Measurements from ENCODE around the gene SLC6A16.

The SLC6A16 gene

GRCh38 chr19:49357186-49357585 is 32.2 kb upstream of the SLC6A16 start:
- TF ChIP-seq ZNF274 (IDR thresholded peaks at IDR 0.05; ENCODE audit: low read depth, low read length) = no peak

DNA sequence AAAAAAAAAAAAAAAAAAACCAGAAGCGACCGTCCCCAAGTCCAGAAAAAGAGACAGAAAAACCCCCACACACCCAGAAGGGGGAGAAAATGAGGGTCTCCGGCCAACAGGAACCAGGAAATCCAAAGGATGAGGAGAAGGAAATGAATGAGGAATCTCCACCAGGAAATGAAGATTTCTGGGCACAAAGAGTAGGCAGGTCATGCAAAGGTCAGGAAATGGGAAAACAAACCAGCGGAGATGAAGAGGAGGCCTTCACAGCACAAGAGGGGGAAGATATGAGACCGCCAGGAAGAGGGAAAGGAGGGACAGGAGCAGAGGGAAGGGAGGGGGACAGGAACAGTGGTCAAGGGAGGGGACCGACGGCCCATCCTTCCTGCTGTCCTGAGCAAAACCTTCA is 31.4 kb upstream of the SLC6A16 start:
- TF ChIP-seq ZNF274 (IDR thresholded peaks at IDR 0.05; ENCODE audit: low read depth, low read length) = no peak
- H3K4me3 ChIP-seq (ENCODE audit: low read length) = no peak overlapping the region

More at GRCh38 chr19:49357186-49357585, 32.2 kb upstream of the SLC6A16 start:
- H3K4me3 ChIP-seq (ENCODE audit: low read length) = no peak overlapping the region

DNA sequence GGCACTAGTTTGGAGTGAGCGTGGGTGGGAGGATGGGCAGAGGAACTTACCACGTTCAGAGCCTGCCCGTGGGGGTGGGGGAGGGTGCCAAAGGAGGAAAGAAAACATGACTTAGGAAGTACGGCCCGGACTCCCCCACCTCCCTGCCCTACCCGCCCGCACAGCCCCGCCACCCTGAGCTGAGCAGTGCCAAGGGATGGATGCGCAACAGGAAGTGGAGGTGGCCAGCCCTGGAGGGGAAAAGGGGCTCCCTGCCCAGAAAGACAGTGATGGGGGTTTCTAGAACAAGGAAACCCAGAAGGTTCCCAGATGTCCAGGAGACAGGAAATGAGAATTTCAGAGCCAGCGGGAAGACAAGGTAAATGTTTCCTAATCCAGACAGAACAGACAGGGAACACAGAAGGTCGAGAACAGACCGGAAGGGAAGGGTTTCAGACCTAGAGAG is 30.9 kb upstream of the SLC6A16 start:
- H3K4me3 ChIP-seq (ENCODE audit: low read length) = no peak overlapping the region
- no peak for TF ChIP-seq ZNF274 (IDR thresholded peaks at IDR 0.05; ENCODE audit: low read depth, low read length)

- no peak for TF ChIP-seq ZNF274 (IDR thresholded peaks at IDR 0.05; ENCODE audit: low read depth, low read length)
- H3K4me3 ChIP-seq (ENCODE audit: low read length) = no peak overlapping the region
Measured at GRCh38 chr19:49349567-49349966, 24.6 kb upstream of the SLC6A16 start.

GRCh38 chr19:49348305-49349189 is 23.6 kb upstream of the SLC6A16 start:
- H3K4me3 ChIP-seq (ENCODE audit: low read length) = no peak overlapping the region
- no peak for TF ChIP-seq ZNF274 (IDR thresholded peaks at IDR 0.05; ENCODE audit: low read depth, low read length)

DNA sequence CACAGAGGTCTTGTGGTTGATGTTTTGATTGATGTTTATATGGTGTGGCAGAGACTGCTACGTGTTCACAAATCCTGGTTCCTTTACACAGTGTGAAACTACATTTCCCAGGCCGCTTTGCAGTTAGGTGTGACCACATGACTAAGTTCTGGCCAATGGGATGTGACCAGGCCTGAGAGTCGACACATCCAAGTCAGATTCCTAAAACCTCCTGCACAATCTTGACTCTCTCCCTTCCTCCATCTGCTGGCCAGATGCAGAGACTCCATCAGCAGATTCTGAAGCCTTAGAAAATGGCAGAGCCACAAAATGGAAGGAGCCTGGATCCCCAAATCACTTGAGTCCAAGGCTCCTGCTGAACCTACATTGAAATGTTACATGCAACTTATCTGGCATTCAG is 22.8 kb upstream of the SLC6A16 start:
- no peak overlapping the region for H3K4me3 ChIP-seq (ENCODE audit: low read length)
- no peak for TF ChIP-seq ZNF274 (IDR thresholded peaks at IDR 0.05; ENCODE audit: low read depth, low read length)

- no peak for TF ChIP-seq ZNF274 (IDR thresholded peaks at IDR 0.05; ENCODE audit: low read depth, low read length)
- no peak overlapping the region for H3K4me3 ChIP-seq (ENCODE audit: low read length)
Measured at GRCh38 chr19:49347191-49347590, 22.2 kb upstream of the SLC6A16 start.

DNA sequence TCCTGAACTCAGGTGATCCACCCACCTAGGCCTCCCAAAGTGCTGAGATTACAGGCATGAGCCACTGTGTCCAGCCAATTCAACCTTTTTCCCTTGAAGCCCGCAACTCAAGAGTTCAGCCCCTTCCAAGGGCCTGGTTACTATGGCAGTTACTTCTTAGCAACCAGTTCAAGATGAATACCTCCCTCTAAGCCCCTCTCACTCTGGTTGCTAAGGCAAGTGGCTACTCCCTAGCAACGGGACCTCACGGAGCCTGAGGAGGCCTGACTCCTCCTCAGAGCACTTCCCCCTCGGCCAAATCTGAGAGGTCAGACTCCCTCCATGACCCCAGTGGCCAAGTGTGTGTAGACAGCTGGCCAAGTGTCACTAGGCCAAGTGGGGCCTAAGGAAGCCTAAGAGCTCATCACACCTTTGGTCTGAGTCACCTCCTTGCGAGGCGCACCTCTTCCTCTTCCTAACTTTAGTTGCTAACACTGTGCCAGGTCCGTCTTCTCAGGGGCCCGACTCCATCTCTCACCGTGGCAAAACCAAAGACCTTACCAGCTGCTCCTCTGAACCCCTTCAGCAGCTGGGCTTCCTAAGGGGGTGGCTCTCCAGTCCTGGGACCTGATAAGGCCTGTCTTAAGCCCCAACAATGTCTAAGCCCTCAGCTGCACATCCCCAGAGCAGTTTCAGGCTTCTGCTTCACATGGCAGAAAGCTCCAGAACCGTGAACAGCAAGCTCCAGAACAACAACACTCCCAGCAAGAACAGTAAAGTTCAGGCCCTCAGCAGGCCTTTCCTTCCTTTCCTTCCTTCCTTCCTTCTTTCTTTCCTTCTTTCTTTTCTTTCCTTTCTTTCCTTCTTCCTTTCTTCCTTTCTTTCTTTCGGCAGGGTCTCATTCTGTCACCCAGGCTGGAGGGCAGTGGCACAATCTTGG is 19.8 kb upstream of the SLC6A16 start:
- no peak overlapping the region for H3K4me3 ChIP-seq (ENCODE audit: low read length)
- no peak for TF ChIP-seq ZNF274 (IDR thresholded peaks at IDR 0.05; ENCODE audit: low read depth, low read length)

DNA sequence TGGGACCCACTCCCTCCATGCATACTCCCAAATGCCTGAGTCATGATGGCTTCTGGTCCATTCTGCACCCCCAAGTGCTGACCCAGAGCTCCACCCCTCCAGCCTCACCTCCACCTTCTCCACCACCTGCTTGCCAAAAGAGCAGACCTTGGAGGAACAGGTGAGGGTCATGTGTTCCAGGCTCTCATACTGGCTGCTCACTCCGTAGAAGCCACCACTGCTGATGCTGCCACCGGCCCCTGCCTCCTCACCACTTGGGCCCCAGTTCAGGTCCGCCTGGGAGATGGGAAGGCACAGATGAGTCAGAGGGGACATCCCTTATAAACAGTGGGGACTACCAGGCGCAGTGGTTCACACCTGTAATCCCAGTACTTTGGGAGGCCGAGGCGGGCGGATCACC is 18.1 kb upstream of the SLC6A16 start:
- no peak for TF ChIP-seq ZNF274 (IDR thresholded peaks at IDR 0.05; ENCODE audit: low read depth, low read length)
- H3K4me3 ChIP-seq (ENCODE audit: low read length) = no peak overlapping the region

GRCh38 chr19:49342291-49342721 is 17.3 kb upstream of the SLC6A16 start:
- TF ChIP-seq ZNF274 (IDR thresholded peaks at IDR 0.05; ENCODE audit: low read depth, low read length) = no peak
- H3K4me3 ChIP-seq (ENCODE audit: low read length) = no peak overlapping the region

DNA sequence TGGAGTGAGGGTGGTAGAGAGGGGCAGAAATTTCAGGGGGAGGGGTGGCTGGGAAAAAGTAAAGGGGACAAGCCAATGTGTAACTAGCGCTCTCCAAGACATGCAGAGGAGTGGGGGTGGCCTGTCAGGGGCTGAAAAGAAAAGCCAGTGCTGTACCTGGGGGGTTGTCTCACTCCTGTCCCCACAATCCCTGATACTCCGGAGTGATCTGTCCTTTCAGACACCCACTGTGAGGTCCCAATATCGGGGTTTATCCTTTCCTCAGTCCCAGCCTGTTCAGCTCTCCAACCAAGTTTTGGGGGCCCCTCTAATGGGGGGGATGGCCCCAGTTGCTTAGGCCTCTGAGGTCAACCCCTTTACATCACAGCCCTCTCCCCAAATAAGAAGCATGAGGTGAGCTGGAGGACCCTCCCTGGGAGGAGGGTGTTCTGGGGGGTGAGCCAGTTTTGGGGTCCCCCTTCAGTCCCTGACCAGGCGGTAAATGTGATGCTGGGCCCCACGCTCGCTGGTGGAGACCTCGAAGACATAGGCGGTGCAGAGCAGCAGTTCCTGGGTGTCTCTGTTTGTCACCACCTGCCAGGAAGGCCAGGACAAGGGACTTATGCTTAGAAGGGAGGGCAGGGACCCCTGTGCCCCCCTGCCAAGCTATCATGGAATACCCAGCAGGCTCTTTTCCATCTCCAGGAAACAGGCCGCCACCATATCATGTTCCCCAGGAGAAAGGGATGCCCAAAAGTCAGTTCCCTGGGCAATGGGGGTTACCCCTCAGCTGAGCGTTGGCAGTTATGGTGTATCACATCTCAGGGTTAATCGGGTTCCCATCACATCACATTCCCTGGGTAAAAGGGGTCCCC is 16.1 kb upstream of the SLC6A16 start:
- TF ChIP-seq ZNF274 (IDR thresholded peaks at IDR 0.05; ENCODE audit: low read depth, low read length) = no peak
- H3K4me3 ChIP-seq (ENCODE audit: low read length) = no peak overlapping the region

- no peak for TF ChIP-seq ZNF274 (IDR thresholded peaks at IDR 0.05; ENCODE audit: low read depth, low read length)
- H3K4me3 ChIP-seq (ENCODE audit: low read length) = no peak overlapping the region
Measured at GRCh38 chr19:49340069-49340864, 15.3 kb upstream of the SLC6A16 start.
